ENCODE data around the gene CRYGB. TPM values are rescaled to one million over a fixed set of nuclear protein-coding genes. Genes with fewer than 3 reads are reported as not detected.

Gene CRYGB
- total RNA-seq, 4 donors from 2014 or later: not detected

GRCh38 chr2:208150094-208150493, 4.1 kb upstream of the CRYGB start:
- Histone ChIP-seq H3K4me3 (no peak overlapping the region), H3K36me3 (no peaks in the 10 kb centered on the region), H3K27ac (no peak overlapping the region), H3K27me3 (no peaks in the 10 kb centered on the region), H3K4me1 (no peaks in the 10 kb centered on the region), H3K9me3 (no peaks in the 10 kb centered on the region)
- in situ Hi-C loops (cut with MboI; ENCODE audit: low pct_ligation_motif_present in 1 of 4, low pct_unique_long_range_greater_than_20kb in 1 of 4, low sequenced_read_pairs in 3 of 4): no loop called here
- intact Hi-C loops (cut with DNase I; ENCODE audit: low total_unique reads): no loop called here
- DNase-seq: no peak
- TF ChIP-seq POLR2A (IDR thresholded peaks at IDR 0.05): no peak
- TF ChIP-seq CTCF (IDR thresholded peaks at IDR 0.05): no peak
- TF ChIP-seq POLR2AphosphoS5 (IDR thresholded peaks at IDR 0.05): no peak
- no peak for TF ChIP-seq EP300 (IDR thresholded peaks at IDR 0.05; ENCODE audit: low read depth)

GRCh38 chr2:208148803-208149202, 2.8 kb upstream of the CRYGB start:
- intact Hi-C loops (cut with DNase I; ENCODE audit: low total_unique reads): no loop called here
- in situ Hi-C loops (cut with MboI; ENCODE audit: low pct_ligation_motif_present in 1 of 4, low pct_unique_long_range_greater_than_20kb in 1 of 4, low sequenced_read_pairs in 3 of 4): no loop called here
- H3K36me3 ChIP-seq: no peaks in the 10 kb centered on the region
- H3K27ac ChIP-seq: no peak overlapping the region
- TF ChIP-seq CTCF (IDR thresholded peaks at IDR 0.05) (no peak), POLR2AphosphoS5 (IDR thresholded peaks at IDR 0.05) (no peak), POLR2A (IDR thresholded peaks at IDR 0.05) (no peak), EP300 (IDR thresholded peaks at IDR 0.05; ENCODE audit: low read depth) (no peak)
- 51 to 69% methylated on average over 2 of the region's 2 CpGs for WGBS, 2 donors (ENCODE audit: low coverage in 1 of 2)
- H3K9me3 ChIP-seq: no peaks in the 10 kb centered on the region
- DNase-seq: no peak
- H3K4me1 ChIP-seq: no peaks in the 10 kb centered on the region
- no peaks in the 10 kb centered on the region for H3K27me3 ChIP-seq
- H3K4me3 ChIP-seq: no peak overlapping the region

- in situ Hi-C loops (cut with MboI; ENCODE audit: low pct_ligation_motif_present in 1 of 4, low pct_unique_long_range_greater_than_20kb in 1 of 4, low sequenced_read_pairs in 3 of 4): no loop called here
- TF ChIP-seq EP300 (IDR thresholded peaks at IDR 0.05; ENCODE audit: low read depth): no peak
- TF ChIP-seq POLR2AphosphoS5 (IDR thresholded peaks at IDR 0.05): no peak
- TF ChIP-seq POLR2A (IDR thresholded peaks at IDR 0.05): no peak
- no peak for TF ChIP-seq CTCF (IDR thresholded peaks at IDR 0.05)
- no peaks in the 10 kb centered on the region for H3K4me1 ChIP-seq
These were observed 1.8 kb upstream of the CRYGB start for GRCh38 chr2:208147759-208148158.

GRCh38 chr2:208147008-208147407, 1.1 kb upstream of the CRYGB start:
- Histone ChIP-seq H3K4me3 (no peak overlapping the region), H3K4me1 (no peaks in the 10 kb centered on the region), H3K9me3 (no peaks in the 10 kb centered on the region), H3K36me3 (no peaks in the 10 kb centered on the region), H3K27me3 (no peaks in the 10 kb centered on the region), H3K27ac (no peak overlapping the region)
- no peak for TF ChIP-seq POLR2AphosphoS5 (IDR thresholded peaks at IDR 0.05)
- TF ChIP-seq CTCF (IDR thresholded peaks at IDR 0.05): no peak
- no peak for TF ChIP-seq POLR2A (IDR thresholded peaks at IDR 0.05)
- TF ChIP-seq EP300 (IDR thresholded peaks at IDR 0.05; ENCODE audit: low read depth): no peak
- intact Hi-C loops (cut with DNase I; ENCODE audit: low total_unique reads) (no loop called here), in situ Hi-C loops (cut with MboI; ENCODE audit: low pct_ligation_motif_present in 1 of 4, low pct_unique_long_range_greater_than_20kb in 1 of 4, low sequenced_read_pairs in 3 of 4) (no loop called here)
- DNase-seq: no peak

More at GRCh38 chr2:208147759-208148158, 1.8 kb upstream of the CRYGB start:
- 85 to 92% methylated on average over 2 to 3 of the region's 3 CpGs for WGBS, 2 donors (ENCODE audit: low coverage in 1 of 2)
- no peak for DNase-seq
- intact Hi-C loops (cut with DNase I; ENCODE audit: low total_unique reads): no loop called here
- Histone ChIP-seq H3K4me3 (no peak overlapping the region), H3K9me3 (no peaks in the 10 kb centered on the region), H3K36me3 (no peaks in the 10 kb centered on the region), H3K27ac (no peak overlapping the region), H3K27me3 (no peaks in the 10 kb centered on the region)
